ENCODE results near the gene MEN1. TPM values are rescaled to one million over a fixed set of nuclear protein-coding genes. Genes with fewer than 3 reads are reported as not detected.
A peak's percentile ranks its signal among the peaks of the same experiment; 100 is the strongest.

Gene MEN1
- total and polyA plus RNA-seq, 12 donors: 15.3 to 50.6 (median 28.7) TPM

GRCh38 chr11:64857485-64857884 is 47.1 kb upstream of the MEN1 start:
- H3K9me3 ChIP-seq (replicated peaks in 1 of 3): no peaks in the 10 kb centered on the region
- 89 to 98% (median 95%) methylated on average over 4 to 6 of the region's 6 CpGs for WGBS, 4 donors
- DNase-seq: no peak
- peaks cover 0 to 22% of the 10 kb centered on the region in 2 donors for H3K36me3 ChIP-seq (replicated peaks in 1 of 2)
- H3K4me3 ChIP-seq: no peak overlapping the region
- H3K27ac ChIP-seq: peak overlapping the region in 3 of 5 donors; percentile 26 to 88 (median 78)
- TF ChIP-seq CTCF (IDR thresholded peaks at IDR 0.05) (no peak), POLR2A (IDR thresholded peaks at IDR 0.05) (no peak)
- peaks cover 54 to 69% of the 10 kb centered on the region in 2 donors for H3K4me1 ChIP-seq (replicated peaks in 1 of 2)
- no peaks in the 10 kb centered on the region for H3K27me3 ChIP-seq
- intact Hi-C loops (cut with DNase I): no loop called here

GRCh38 chr11:64856382-64857227 is 46.3 kb upstream of the MEN1 start:
- Histone ChIP-seq H3K4me3 (no peak overlapping the region), H3K36me3 (replicated peaks in 1 of 2) (peaks cover 0 to 22% of the 10 kb centered on the region in 2 donors), H3K9me3 (replicated peaks in 1 of 3) (no peaks in the 10 kb centered on the region), H3K27me3 (no peaks in the 10 kb centered on the region), H3K27ac (peak overlapping the region; percentile 50 to 89 (median 78)), H3K4me1 (replicated peaks in 1 of 2) (peaks cover 50 to 60% of the 10 kb centered on the region in 2 donors)
- 57 to 71% (median 59%) methylated on average over 11 to 20 of the region's 20 CpGs for WGBS, 4 donors
- DNase-seq: peak; percentile 66 to 94 (median 92)
- intact Hi-C loops (cut with DNase I): no loop called here
- peak in 1 of 2 donors; percentile 68 for TF ChIP-seq POLR2A (IDR thresholded peaks at IDR 0.05)
- TF ChIP-seq CTCF (IDR thresholded peaks at IDR 0.05): no peak

- Histone ChIP-seq H3K27me3 (no peaks in the 10 kb centered on the region), H3K4me1 (replicated peaks in 1 of 2) (peaks cover 50 to 61% of the 10 kb centered on the region in 2 donors), H3K4me3 (no peak overlapping the region), H3K36me3 (replicated peaks in 1 of 2) (peaks cover 0 to 22% of the 10 kb centered on the region in 2 donors), H3K27ac (peak overlapping the region; percentile 50 to 89 (median 78)), H3K9me3 (replicated peaks in 1 of 3) (no peaks in the 10 kb centered on the region)
- intact Hi-C loops (cut with DNase I): no loop called here
- peak in 1 of 7 donors; percentile 69 for DNase-seq
- TF ChIP-seq CTCF (IDR thresholded peaks at IDR 0.05): no peak
- no peak for TF ChIP-seq POLR2A (IDR thresholded peaks at IDR 0.05)
- 70 to 76% (median 73%) methylated on average over 17 to 20 of the region's 22 CpGs for WGBS, 4 donors
These were observed 45.4 kb upstream of the MEN1 start for GRCh38 chr11:64855596-64856304.

Data from adrenal gland (tissue), 12 donors.